Measurements from ENCODE around the gene PEX10.

DNA sequence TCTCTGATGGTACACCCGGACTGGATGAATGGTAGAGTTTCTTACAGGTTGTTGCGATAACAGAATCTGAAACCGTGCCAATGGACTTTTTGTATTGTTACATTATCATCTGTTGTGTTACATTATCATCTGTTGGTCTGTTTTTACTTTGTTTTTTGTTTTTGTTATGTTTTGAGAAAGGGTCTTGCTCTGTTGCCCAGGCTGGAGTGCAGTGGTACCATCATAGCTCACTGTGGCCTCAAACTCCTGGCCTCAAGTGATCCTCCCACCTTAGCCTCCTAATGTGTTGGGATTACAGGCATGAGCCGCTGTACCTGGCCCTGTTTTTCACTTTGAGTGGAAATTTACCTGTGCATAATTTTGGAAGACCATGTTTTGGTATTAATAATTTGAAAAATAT, 10.2 kb upstream of the PEX10 start:
- TF ChIP-seq, protein P1, sequence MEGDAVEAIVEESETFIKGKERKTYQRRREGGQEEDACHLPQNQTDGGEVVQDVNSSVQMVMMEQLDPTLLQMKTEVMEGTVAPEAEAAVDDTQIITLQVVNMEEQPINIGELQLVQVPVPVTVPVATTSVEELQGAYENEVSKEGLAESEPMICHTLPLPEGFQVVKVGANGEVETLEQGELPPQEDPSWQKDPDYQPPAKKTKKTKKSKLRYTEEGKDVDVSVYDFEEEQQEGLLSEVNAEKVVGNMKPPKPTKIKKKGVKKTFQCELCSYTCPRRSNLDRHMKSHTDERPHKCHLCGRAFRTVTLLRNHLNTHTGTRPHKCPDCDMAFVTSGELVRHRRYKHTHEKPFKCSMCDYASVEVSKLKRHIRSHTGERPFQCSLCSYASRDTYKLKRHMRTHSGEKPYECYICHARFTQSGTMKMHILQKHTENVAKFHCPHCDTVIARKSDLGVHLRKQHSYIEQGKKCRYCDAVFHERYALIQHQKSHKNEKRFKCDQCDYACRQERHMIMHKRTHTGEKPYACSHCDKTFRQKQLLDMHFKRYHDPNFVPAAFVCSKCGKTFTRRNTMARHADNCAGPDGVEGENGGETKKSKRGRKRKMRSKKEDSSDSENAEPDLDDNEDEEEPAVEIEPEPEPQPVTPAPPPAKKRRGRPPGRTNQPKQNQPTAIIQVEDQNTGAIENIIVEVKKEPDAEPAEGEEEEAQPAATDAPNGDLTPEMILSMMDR (conservative IDR thresholded peaks at IDR 0.05; ENCODE audit: low read length), result no peak
- TF ChIP-seq EZH2phosphoT487 (IDR thresholded peaks at IDR 0.05; ENCODE audit: borderline replicate concordance), result no peak

Data from Loucy (cell line).